ENCODE data around the gene BANP.
"Not testable (repeated sequence)": the region's sequence is repeated elsewhere in the genome, so short reads cannot be mapped to it uniquely, and the experiment has no call there.

BANP gene

GRCh38 chr16:88121391-88121790 is 170.2 kb downstream of the BANP start:
- H3K27ac Mint-ChIP-seq; H3K36me3 Mint-ChIP-seq; H3K9me3 Mint-ChIP-seq; ATAC-seq; H3K4me1 Mint-ChIP-seq; H3K4me3 Mint-ChIP-seq; DNase-seq (ENCODE audit: low spot score in 2 of 2): not testable (repeated sequence)

DNA sequence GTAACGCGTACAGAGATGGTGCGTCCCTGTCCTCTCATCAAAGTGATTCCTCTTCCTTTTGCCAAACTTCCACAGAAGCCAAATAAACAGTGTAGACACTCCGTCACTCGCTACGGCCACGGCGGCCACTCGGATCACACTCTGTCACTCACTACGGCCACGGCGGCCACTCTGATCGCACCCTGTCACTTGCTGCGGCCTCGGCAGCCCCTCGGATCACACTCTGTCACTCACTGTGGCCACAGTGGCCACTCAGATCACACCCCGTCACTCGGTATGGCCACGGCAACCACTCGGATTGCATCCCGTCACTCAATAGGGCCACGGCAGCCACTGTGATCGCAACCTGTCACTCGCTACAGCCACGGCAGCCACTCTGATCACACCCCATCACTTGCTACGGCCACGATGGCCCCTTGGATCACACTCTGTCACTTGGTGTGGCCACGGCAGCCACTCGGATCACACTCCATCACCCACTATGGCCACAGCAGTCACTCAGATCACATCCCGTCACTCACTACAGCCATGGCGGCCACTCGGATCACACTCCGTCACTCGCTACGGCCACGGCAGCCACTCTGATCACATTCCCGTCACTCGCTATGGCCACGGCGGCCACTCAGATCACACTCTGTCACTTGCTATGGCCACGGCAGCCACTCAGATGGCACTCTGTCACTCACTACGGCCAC is 170.8 kb downstream of the BANP start:
- peaks cover 3% of the 10 kb centered on the region for H3K9me3 Mint-ChIP-seq
- no peak overlapping the region for H3K27ac Mint-ChIP-seq
- no peak for DNase-seq (ENCODE audit: low spot score in 2 of 2)
- H3K4me3 Mint-ChIP-seq = no peak overlapping the region
- ATAC-seq = no peak
- no peaks in the 10 kb centered on the region for H3K4me1 Mint-ChIP-seq
- H3K36me3 Mint-ChIP-seq = no peaks in the 10 kb centered on the region
